ENCODE measurements around the gene FAM20C.

FAM20C gene

GRCh38 chr7:163971-164881 lies 28.1 kb upstream of the FAM20C start:
- Histone ChIP-seq H3K36me3 (replicated peaks; ENCODE audit: low read depth, low read length) (no peaks in the 10 kb centered on the region), H3K4me3 (ENCODE audit: low read length) (no peak overlapping the region), H3K9me3 (ENCODE audit: insufficient read depth, low read length) (no peaks in the 10 kb centered on the region), H3K27me3 (ENCODE audit: low read depth, low read length) (no peaks in the 10 kb centered on the region), H3K79me2 (ENCODE audit: low read length) (no peaks in the 10 kb centered on the region), H3K9ac (ENCODE audit: low read length) (no peak overlapping the region), H3K4me1 (ENCODE audit: low read length) (peaks cover 10% of the 10 kb centered on the region), H3K4me2 (ENCODE audit: low read length) (no peak overlapping the region), H3K27ac (ENCODE audit: low read length) (no peak overlapping the region), H4K20me1 (ENCODE audit: insufficient read depth, low read length) (no peaks in the 10 kb centered on the region), H2AFZ (ENCODE audit: low read depth, low read length) (no peak overlapping the region)
- no peak for TF ChIP-seq CTCF (IDR thresholded peaks at IDR 0.05; ENCODE audit: low read depth, low read length)
- TF ChIP-seq EZH2phosphoT487 (IDR thresholded peaks at IDR 0.05; ENCODE audit: low read depth), result no peak

GRCh38 chr7:164882-165660 lies 27.3 kb upstream of the FAM20C start:
- TF ChIP-seq EZH2phosphoT487 (IDR thresholded peaks at IDR 0.05; ENCODE audit: low read depth) (no peak), CTCF (IDR thresholded peaks at IDR 0.05; ENCODE audit: low read depth, low read length) (no peak)
- no peak overlapping the region for H3K4me3 ChIP-seq (ENCODE audit: low read length)
- no peaks in the 10 kb centered on the region for H3K79me2 ChIP-seq (ENCODE audit: low read length)
- H3K4me1 ChIP-seq (ENCODE audit: low read length), result peaks cover 10% of the 10 kb centered on the region
- H3K27me3 ChIP-seq (ENCODE audit: low read depth, low read length), result no peaks in the 10 kb centered on the region
- no peak overlapping the region for H3K27ac ChIP-seq (ENCODE audit: low read length)
- no peak overlapping the region for H3K9ac ChIP-seq (ENCODE audit: low read length)
- H4K20me1 ChIP-seq (ENCODE audit: insufficient read depth, low read length), result no peaks in the 10 kb centered on the region
- H3K36me3 ChIP-seq (replicated peaks; ENCODE audit: low read depth, low read length), result no peaks in the 10 kb centered on the region
- peak overlapping the region; percentile 30 for H3K4me2 ChIP-seq (ENCODE audit: low read length)
- no peak overlapping the region for H2AFZ ChIP-seq (ENCODE audit: low read depth, low read length)
- H3K9me3 ChIP-seq (ENCODE audit: insufficient read depth, low read length), result no peaks in the 10 kb centered on the region

GRCh38 chr7:165661-166337 lies 26.6 kb upstream of the FAM20C start:
- no peak for TF ChIP-seq CTCF (IDR thresholded peaks at IDR 0.05; ENCODE audit: low read depth, low read length)
- TF ChIP-seq EZH2phosphoT487 (IDR thresholded peaks at IDR 0.05; ENCODE audit: low read depth), result no peak
- Histone ChIP-seq H3K9me3 (ENCODE audit: insufficient read depth, low read length) (no peaks in the 10 kb centered on the region), H3K36me3 (replicated peaks; ENCODE audit: low read depth, low read length) (no peaks in the 10 kb centered on the region), H3K4me1 (ENCODE audit: low read length) (peaks cover 10% of the 10 kb centered on the region), H4K20me1 (ENCODE audit: insufficient read depth, low read length) (no peaks in the 10 kb centered on the region), H3K27me3 (ENCODE audit: low read depth, low read length) (no peaks in the 10 kb centered on the region), H3K27ac (ENCODE audit: low read length) (no peak overlapping the region), H3K4me3 (ENCODE audit: low read length) (no peak overlapping the region), H3K9ac (ENCODE audit: low read length) (no peak overlapping the region), H3K79me2 (ENCODE audit: low read length) (no peaks in the 10 kb centered on the region), H2AFZ (ENCODE audit: low read depth, low read length) (no peak overlapping the region), H3K4me2 (ENCODE audit: low read length) (peak overlapping the region; percentile 30; the same call in 1 of the 2 replicates)
